Endothelial cell of umbilical vein (primary cell): Measurements from ENCODE around the gene MED27. TPM values are rescaled to one million over a fixed set of nuclear protein-coding genes. Genes with fewer than 3 reads are reported as not detected.

Experiments
- BruUV-seq: library from RNA; stranded (reverse); fragments of 400-500 nt; replicated peaks from 2 replicates; lab custom pipeline; 2021; lab: Mats Ljungman, UMichigan
- CTCF ChIA-PET: fragments of 300-600, 350-600 bp; sonication (Branson Sonifier 250); formaldehyde crosslinking; loops from one replicate; lab custom pipeline; 2021; ENCODE audit warnings: antibody characterized with exemption, inconsistent platforms; lab: Charles Lee
- POLR2A ChIA-PET: fragments of 300-600, 350-600 bp; sonication (Branson Sonifier 250); formaldehyde crosslinking; loops from one replicate; lab custom pipeline; 2021; ENCODE audit warnings: antibody characterized with exemption, inconsistent platforms; lab: Charles Lee
- DNase-seq: peaks from one replicate; pipeline ENCODE4 v3.0.0-alpha.2; 2011; ENCODE audit warnings: low read depth, low spot score
- FAIRE-seq: peaks from 2 replicates; lab custom pipeline; 2011; peaks lifted over from hg19 to GRCh38; lab: Jason Lieb, UNC
- H2AFZ ChIP-seq: 2 replicates; pipeline ENCODE4 v1.6.0; 2012; ENCODE audit warnings: low read depth, low read length, control low read depth, inconsistent platforms
- H3K27ac ChIP-seq: 2 replicates; pipeline ENCODE4 v1.5.1; 2011; ENCODE audit warnings: low read depth, mild to moderate bottlenecking, control low read depth, low read length, moderate library complexity; ENCODE audit not compliant: insufficient read depth
- H3K27me3 ChIP-seq, 2 experiments: 2 replicates each; pipeline versions ENCODE4 v1.6.0 to v1.6.1; 2011; ENCODE audit warnings: low read length in 2 of 2, mixed read lengths in 1 of 2; ENCODE audit not compliant: control insufficient read depth in 2 of 2, insufficient read depth in 2 of 2
- H3K36me3 ChIP-seq, 2 experiments: 2 replicates in 1 of 2; 3 replicates in 1 of 2; pipeline ENCODE4 v1.5.1; 2011; ENCODE audit warnings: low read length in 2 of 2, mild to moderate bottlenecking in 1 of 2, moderate library complexity in 1 of 2; ENCODE audit not compliant: control insufficient read depth in 2 of 2, insufficient read depth in 2 of 2; ENCODE audit errors: extremely low read depth in 1 of 2
- H3K4me1 ChIP-seq: 3 replicates; pipeline ENCODE4 v1.5.1; 2011; ENCODE audit warnings: mild to moderate bottlenecking, low read length; ENCODE audit not compliant: control insufficient read depth, insufficient read depth; ENCODE audit errors: extremely low read depth
- H3K4me2 ChIP-seq: 2 replicates; pipeline ENCODE4 v1.6.1; 2011; ENCODE audit warnings: low read length, control low read depth, mixed read lengths; ENCODE audit not compliant: insufficient read depth
- H3K4me3 ChIP-seq, 3 experiments: fragments of 200-600 bp in 1 of 3; sonication (generic), shearing (Covaris generic) in 1 of 3; replicated peaks in 1 of 3; 2 replicates each; pipeline ENCODE4 v1.5.1; 2011 to 2016; ENCODE audit warnings: control low read depth in 3 of 3, low read length in 3 of 3, mild to moderate bottlenecking in 2 of 3, inconsistent platforms in 1 of 3, low read depth in 1 of 3, moderate library complexity in 1 of 3; ENCODE audit not compliant: insufficient read depth in 1 of 3
- H3K79me2 ChIP-seq: 2 replicates; pipeline ENCODE4 v1.6.0; 2012; ENCODE audit warnings: low read length, inconsistent platforms; ENCODE audit not compliant: control insufficient read depth, insufficient read depth
- H3K9ac ChIP-seq: replicated peaks from 2 replicates; pipeline ENCODE3; 2011; ENCODE audit warnings: low read length, control low read depth; ENCODE audit not compliant: insufficient read depth; ENCODE audit errors: extremely low read depth
- H3K9me1 ChIP-seq: replicated peaks from 3 replicates; pipeline ENCODE4 v1.6.0; 2011; ENCODE audit warnings: mild to moderate bottlenecking, low read length; ENCODE audit not compliant: control insufficient read depth, insufficient read depth; ENCODE audit errors: extremely low read depth
- H3K9me3 ChIP-seq: replicated peaks from 2 replicates; pipeline ENCODE4 v1.5.1; 2012; ENCODE audit warnings: low read length, inconsistent platforms; ENCODE audit not compliant: control insufficient read depth, insufficient read depth
- H4K20me1 ChIP-seq: replicated peaks from 2 replicates; pipeline ENCODE3; 2011; ENCODE audit warnings: mild to moderate bottlenecking, low read length; ENCODE audit not compliant: control insufficient read depth, insufficient read depth; ENCODE audit errors: extremely low read depth
- CTCF ChIP-seq, 2 donors: IDR thresholded peaks; 1 replicate in 1 of 2; 2 replicates in 1 of 2; pipeline ENCODE4 v1.5.1; 2011; ENCODE audit warnings: low read length in 2 of 2, mild to moderate bottlenecking in 2 of 2, moderate library complexity in 2 of 2, control low read depth in 1 of 2, inconsistent platforms in 1 of 2, low read depth in 1 of 2; ENCODE audit not compliant: insufficient read depth in 1 of 2; ENCODE audit errors: extremely low read depth in 1 of 2
- EZH2 ChIP-seq: IDR thresholded peaks from 2 replicates; pipeline ENCODE4 v1.6.1; 2012; ENCODE audit warnings: borderline replicate concordance, low read depth, mild to moderate bottlenecking, moderate library complexity, low read length, inconsistent platforms; ENCODE audit not compliant: severe bottlenecking
- FOS ChIP-seq: IDR thresholded peaks from 2 replicates; pipeline ENCODE4 v1.6.1; 2011; ENCODE audit warnings: mild to moderate bottlenecking, low read length, moderate library complexity, borderline replicate concordance; ENCODE audit not compliant: insufficient read depth
- GATA2 ChIP-seq: IDR thresholded peaks from 2 replicates; pipeline ENCODE4 v1.7.0; 2011; ENCODE audit warnings: low read depth, mild to moderate bottlenecking, moderate library complexity, mixed read lengths, low read length; ENCODE audit not compliant: insufficient read length, insufficient read depth
- JUN ChIP-seq: IDR thresholded peaks from 2 replicates; pipeline ENCODE4 v1.6.1; 2011; ENCODE audit warnings: borderline replicate concordance, low read depth; ENCODE audit not compliant: insufficient read length, insufficient read depth
- MAX ChIP-seq: IDR thresholded peaks from 2 replicates; pipeline ENCODE4 v1.6.1; 2011; ENCODE audit not compliant: insufficient read depth, insufficient read length
- MYC ChIP-seq: IDR thresholded peaks from one replicate; pipeline ENCODE4 v1.6.1; 2011; ENCODE audit warnings: mild to moderate bottlenecking, low read depth, low read length
- POLR2A ChIP-seq: IDR thresholded peaks from 2 replicates; pipeline ENCODE4 v1.6.1; 2012; ENCODE audit warnings: low read depth, mild to moderate bottlenecking, control low read depth, low read length
- POLR2AphosphoS5 ChIP-seq: IDR thresholded peaks from 2 replicates; pipeline ENCODE4 v1.6.1; 2012; ENCODE audit warnings: low read depth, mild to moderate bottlenecking, control low read depth, low read length, moderate library complexity; ENCODE audit not compliant: insufficient read depth
- dilution Hi-C: fragments of 300-500 bp; cut with MboI; formaldehyde crosslinking; loops from one replicate; pipeline ENCODE4 v1.15.0; 2019; ENCODE audit warnings: low sequenced_read_pairs; ENCODE audit not compliant: extremely low pct_ligation_motif_present
- intact Hi-C: fragments of 100-400 bp; cut with micrococcal nuclease; formaldehyde crosslinking; loops from one replicate; pipeline ENCODE4 v1.10.0; 2022
- polyA plus RNA-seq, 4 experiments: library from polyadenylated mRNA; depleted of rRNA in 3 of 4; stranded (reverse) in 3 of 4; unstranded in 1 of 4; fragments of >200 nt; gene quantifications; 2 replicates each; pipeline versions ENCODE4 v1.2.1 to v1.2.3, GENCODE V29; 2011 to 2012; ENCODE audit warnings: missing spikeins in 1 of 4
- total RNA-seq: library from RNA; stranded (reverse); gene quantifications from 2 replicates; pipeline ENCODE4 v1.2.3, GENCODE V29; 2021

The MED27 gene
- total and polyA plus RNA-seq, 2 donors (not counting 3 experiments of a cell fraction or from before 2014, with no cell fraction given), result 27.9 to 47.8 TPM

- H3K4me3 ChIP-seq, result no peak overlapping the region
- H3K4me1 ChIP-seq, result peaks cover 26% of the 10 kb centered on the region
- H3K9me3 ChIP-seq, result no peaks in the 10 kb centered on the region
- H3K36me3 ChIP-seq, result no peaks in the 10 kb centered on the region
- no peaks in the 10 kb centered on the region for H3K9me1 ChIP-seq
- TF ChIP-seq MAX (no peak), POLR2A (no peak), JUN (no peak), GATA2 (no peak), POLR2AphosphoS5 (no peak), EZH2 (no peak), FOS (no peak), MYC (no peak)
- no peaks in the 10 kb centered on the region for H4K20me1 ChIP-seq
- H3K27me3 ChIP-seq, result no peaks in the 10 kb centered on the region
- no peak overlapping the region for H2AFZ ChIP-seq
- ChIA-PET CTCF (interaction anchor here (1.7 kb wide), 1 partner anchor 13 kb away, joined by 5 read pairs; no protein-coding TSS in a partner anchor), POLR2A (no interaction called here)
- no peak overlapping the region for H3K27ac ChIP-seq
- peaks cover 24% of the 10 kb centered on the region for H3K79me2 ChIP-seq
- no peak for FAIRE-seq
- dilution Hi-C loops (no loop called here), intact Hi-C loops (no loop called here)
- BruUV-seq, result no TSS peak
- no peak for DNase-seq
- H3K9ac ChIP-seq, result no peak overlapping the region
- H3K4me2 ChIP-seq, result no peak overlapping the region
Observed at GRCh38 chr9:132046456-132046855, 33.2 kb downstream of the MED27 start.

- dilution Hi-C loops, result no loop called here
- Histone ChIP-seq H2AFZ (no peak overlapping the region), H3K9me1 (no peaks in the 10 kb centered on the region), H3K9me3 (no peaks in the 10 kb centered on the region), H3K9ac (no peak overlapping the region), H4K20me1 (no peaks in the 10 kb centered on the region), H3K27me3 (no peaks in the 10 kb centered on the region), H3K4me2 (no peak overlapping the region), H3K4me3 (no peak overlapping the region), H3K4me1 (peaks cover 26% of the 10 kb centered on the region), H3K79me2 (peaks cover 37% of the 10 kb centered on the region), H3K36me3 (no peaks in the 10 kb centered on the region), H3K27ac (no peak overlapping the region)
- FAIRE-seq (no peak), DNase-seq (no peak)
- ChIA-PET CTCF (no interaction called here), POLR2A (no interaction called here)
- TF ChIP-seq FOS (no peak), JUN (no peak), MYC (no peak), MAX (no peak), CTCF (IDR thresholded peaks at IDR 0.05; ENCODE audit: extremely low read depth in 1 of 2, insufficient read depth in 1 of 2, low read depth in 1 of 2, low read length in 2 of 2) (no peak), POLR2A (no peak), GATA2 (no peak)
- intact Hi-C loops, result no loop called here
- BruUV-seq, result no TSS peak
Observed at GRCh38 chr9:132044176-132044875, 35.3 kb downstream of the MED27 start.
